HCT116 (cell line): ENCODE measurements around the gene TBC1D16. TPM values are rescaled to one million over a fixed set of nuclear protein-coding genes. Genes with fewer than 3 reads are reported as not detected.

Experiments used
- ATAC-seq: fragments of 200-7000 bp; cut with Tn5 transposase; 2 replicates; pipeline ENCODE4 v1.9.1; 2020; ENCODE audit warnings: mild to moderate bottlenecking, moderate library complexity
- BruUV-seq: library from RNA; stranded (reverse); fragments of 400-500 nt; replicated peaks from 2 replicates; lab custom pipeline; 2021; lab: Mats Ljungman, UMichigan
- CTCF ChIA-PET: fragments of 300-600 bp; sonication (Branson Sonifier 250); formaldehyde crosslinking; loops from one replicate; lab custom pipeline; 2021; ENCODE audit warnings: antibody characterized with exemption; lab: Charles Lee
- POLR2A ChIA-PET: fragments of 300-600, 350-600 bp; sonication (Branson Sonifier 250); formaldehyde crosslinking; loops from one replicate; lab custom pipeline; 2021; ENCODE audit warnings: antibody characterized with exemption; lab: Charles Lee
- RAD21 ChIA-PET, 2 experiments: fragments of 300-600 bp; sonication (Branson Sonifier 250); formaldehyde crosslinking; loops; one replicate each; lab custom pipeline; 2023; ENCODE audit warnings: low total read pairs in 2 of 2; ENCODE audit not compliant: uncharacterized antibody in 2 of 2, unreplicated experiment in 2 of 2, low non-redundant PET in 1 of 2; lab: Charles Lee
- DNase-seq: peaks from one replicate; pipeline ENCODE4 v3.0.0-alpha.2; 2010; ENCODE audit warnings: low read depth, low spot score
- H2AFZ ChIP-seq: fragments of 200-600 bp; shearing (Covaris generic), sonication (generic); 2 replicates; pipeline ENCODE4 v1.6.1; 2017; ENCODE audit warnings: low read depth, mixed run types, mixed read lengths, antibody characterized with exemption, low read length; ENCODE audit not compliant: poor library complexity, severe bottlenecking
- H3K27ac ChIP-seq: 2 replicates; pipeline ENCODE4 v1.5.1; 2012; ENCODE audit warnings: low read depth, low read length
- H3K27me3 ChIP-seq: fragments of 200-600 bp; sonication (generic); 2 replicates; pipeline ENCODE4 v1.6.1; 2016; ENCODE audit warnings: mixed run types, low read length, mixed read lengths; ENCODE audit not compliant: insufficient read depth
- H3K36me3 ChIP-seq, 2 experiments: fragments of 200-500 bp in 1 of 2; fragments of 200-600 bp in 1 of 2; sonication (Bioruptor generic) in 1 of 2; sonication (generic) in 1 of 2; 2 replicates each; pipeline versions ENCODE4 v1.5.1 to v1.6.1; 2014 to 2016; ENCODE audit warnings: low read length in 2 of 2, inconsistent platforms in 1 of 2, mixed read lengths in 1 of 2, mixed run types in 1 of 2; ENCODE audit not compliant: insufficient read depth in 2 of 2, control insufficient read depth in 1 of 2
- H3K4me1 ChIP-seq, 2 experiments: fragments of 200-600 bp in 1 of 2; sonication (generic) in 1 of 2; 2 replicates each; pipeline versions ENCODE4 v1.5.1 to v1.6.1; 2012 to 2017; ENCODE audit warnings: low read length in 2 of 2, inconsistent platforms in 1 of 2, mild to moderate bottlenecking in 1 of 2, mixed read lengths in 1 of 2, mixed run types in 1 of 2, moderate library complexity in 1 of 2; ENCODE audit not compliant: insufficient read depth in 2 of 2, control insufficient read depth in 1 of 2
- H3K4me2 ChIP-seq: fragments of 200-600 bp; sonication (generic); 2 replicates; pipeline ENCODE4 v1.6.1; 2017; ENCODE audit warnings: mixed run types, low read length, mixed read lengths
- H3K4me3 ChIP-seq, 2 experiments: fragments of 200-600 bp in 1 of 2; sonication (generic) in 1 of 2; replicated peaks in 1 of 2; 2 replicates each; pipeline ENCODE4 v1.5.1; 2011 to 2016; ENCODE audit warnings: low read length in 2 of 2, control low read depth in 1 of 2, low read depth in 1 of 2, mild to moderate bottlenecking in 1 of 2, mixed read lengths in 1 of 2, mixed run types in 1 of 2
- H3K79me2 ChIP-seq: fragments of 200-600 bp; sonication (generic); 2 replicates; pipeline ENCODE4 v1.6.1; 2017; ENCODE audit warnings: mild to moderate bottlenecking, mixed run types, low read length, moderate library complexity, mixed read lengths; ENCODE audit not compliant: insufficient read depth
- H3K9ac ChIP-seq: fragments of 200-600 bp; sonication (generic); 2 replicates; pipeline ENCODE4 v1.6.1; 2016; ENCODE audit warnings: low read length, mixed read lengths
- H3K9me2 ChIP-seq: fragments of 200-600 bp; sonication (generic), shearing (Covaris generic); 2 replicates; pipeline ENCODE4 v1.6.1; 2017; ENCODE audit warnings: mixed run types, mild to moderate bottlenecking, moderate library complexity; ENCODE audit not compliant: insufficient read depth
- H3K9me3 ChIP-seq, 2 experiments: fragments of 200-500 bp in 1 of 2; fragments of 200-600 bp in 1 of 2; sonication (Bioruptor generic) in 1 of 2; sonication (generic) in 1 of 2; 2 replicates each; pipeline ENCODE4 v1.6.1; 2014 to 2017; ENCODE audit warnings: low read length in 2 of 2, mixed read lengths in 2 of 2, inconsistent platforms in 1 of 2, low read depth in 1 of 2, mild to moderate bottlenecking in 1 of 2, mixed run types in 1 of 2, moderate library complexity in 1 of 2; ENCODE audit not compliant: control insufficient read depth in 1 of 2, insufficient read depth in 1 of 2
- H4K20me1 ChIP-seq: fragments of 200-600 bp; sonication (generic), shearing (Covaris generic); 2 replicates; pipeline ENCODE4 v1.6.1; 2017; ENCODE audit warnings: mixed run types, mild to moderate bottlenecking, moderate library complexity; ENCODE audit not compliant: insufficient read depth
- CBX3 ChIP-seq: IDR thresholded peaks from 2 replicates; pipeline ENCODE4 v1.6.1; 2012; ENCODE audit warnings: low read depth
- CEBPB ChIP-seq: IDR thresholded peaks from 2 replicates; pipeline ENCODE4 v1.6.1; 2012; ENCODE audit warnings: low read depth
- JUND ChIP-seq: IDR thresholded peaks from 2 replicates; pipeline ENCODE4 v1.6.1; 2012
- POLR2A ChIP-seq: IDR thresholded peaks from 2 replicates; pipeline ENCODE4 v1.7.0; 2011; ENCODE audit warnings: borderline replicate concordance; ENCODE audit not compliant: insufficient read depth, insufficient read length; ENCODE audit errors: extremely low read depth
- SRF ChIP-seq: IDR thresholded peaks from 2 replicates; pipeline ENCODE4 v1.6.1; 2012; ENCODE audit warnings: low read depth
- YY1 ChIP-seq: IDR thresholded peaks from 2 replicates; pipeline ENCODE4 v1.6.1; 2011; ENCODE audit warnings: low read length, low read depth, moderate library complexity, mild to moderate bottlenecking; ENCODE audit not compliant: insufficient replicate concordance; ENCODE audit errors: extremely low read depth
- intact Hi-C: fragments of 100-400 bp; cut with micrococcal nuclease; formaldehyde crosslinking; loops from 2 replicates; pipeline ENCODE4 v1.10.0; 2022
- total RNA-seq: library from RNA; stranded (reverse); gene quantifications from one replicate; pipeline ENCODE4 v1.2.1, GENCODE V29; 2021; ENCODE audit not compliant: unreplicated experiment
- TF ChIP-seq, protein P1 (sequence below), 3 experiments: fragments of 200-600 bp in 1 of 3; sonication (generic) in 1 of 3; IDR thresholded peaks in 2 of 3; conservative IDR thresholded peaks in 1 of 3; 2 replicates each; pipeline ENCODE4 v1.5.1; 2012 to 2017; ENCODE audit warnings: low read depth in 2 of 3, low read length in 2 of 3, antibody characterized with exemption in 1 of 3, borderline replicate concordance in 1 of 3, control low read depth in 1 of 3, mild to moderate bottlenecking in 1 of 3, mixed read lengths in 1 of 3, mixed run types in 1 of 3, moderate library complexity in 1 of 3; ENCODE audit not compliant: insufficient read depth in 1 of 3
- TF ChIP-seq, protein P2 (sequence below): IDR thresholded peaks from 2 replicates; pipeline ENCODE4 v1.6.1; 2012; ENCODE audit warnings: low read depth

The TBC1D16 gene
- total RNA-seq, 1 experiment from 2014 or later, result 31.1 TPM

DNA sequence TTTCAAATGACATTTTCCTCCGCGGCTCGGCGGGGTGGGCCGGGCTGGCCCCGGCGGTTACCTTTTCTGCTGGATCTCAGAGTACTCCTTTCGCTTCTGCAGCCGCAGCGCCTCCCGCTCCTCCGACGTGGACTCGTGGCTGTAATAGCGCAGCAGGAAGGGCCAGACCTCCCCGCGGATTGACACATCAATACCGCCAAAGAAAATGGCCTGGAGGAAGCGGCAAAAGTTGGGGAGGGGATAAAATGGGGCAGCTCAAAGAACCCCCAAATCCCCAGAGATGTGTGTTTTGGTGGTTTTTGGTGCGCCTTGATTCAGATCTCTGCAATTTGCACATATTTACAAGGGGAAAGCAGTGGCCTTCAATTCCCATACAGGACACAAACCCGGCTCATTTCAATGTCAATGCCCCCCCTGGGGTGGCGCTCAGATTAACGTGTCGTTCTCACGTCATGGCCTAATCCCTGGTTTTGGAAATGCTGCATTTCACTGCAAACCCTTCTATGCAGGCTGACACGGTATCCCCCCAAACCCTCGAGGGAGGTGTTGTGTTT, 85.9 kb downstream of the TBC1D16 start:
- H3K4me1 ChIP-seq, result no peaks in the 10 kb centered on the region
- no peak overlapping the region for H3K4me2 ChIP-seq
- no peak overlapping the region for H3K4me3 ChIP-seq
- H3K36me3 ChIP-seq, result peaks cover 0 to 3% of the 10 kb centered on the region in 2 experiments; a peak in 1 of 4 replicates
- H3K79me2 ChIP-seq, result no peaks in the 10 kb centered on the region
- no peaks in the 10 kb centered on the region for H3K9me3 ChIP-seq
- ATAC-seq, result no peak
- DNase-seq, result no peak
- intact Hi-C loops, result no loop called here
- H3K27me3 ChIP-seq, result no peaks in the 10 kb centered on the region
- H4K20me1 ChIP-seq, result no peaks in the 10 kb centered on the region
- ChIA-PET RAD21 (no interaction called here), CTCF (no interaction called here), POLR2A (no interaction called here)
- BruUV-seq, result TSS peak; percentile 25
- H3K9me2 ChIP-seq, result no peaks in the 10 kb centered on the region
- no peak overlapping the region for H2AFZ ChIP-seq
- H3K27ac ChIP-seq, result no peak overlapping the region
- no peak overlapping the region for H3K9ac ChIP-seq
- TF ChIP-seq CEBPB (no peak), POLR2A (no peak), JUND (no peak), YY1 (no peak), SRF (no peak), CBX3 (no peak)
- TF ChIP-seq, protein P1, sequence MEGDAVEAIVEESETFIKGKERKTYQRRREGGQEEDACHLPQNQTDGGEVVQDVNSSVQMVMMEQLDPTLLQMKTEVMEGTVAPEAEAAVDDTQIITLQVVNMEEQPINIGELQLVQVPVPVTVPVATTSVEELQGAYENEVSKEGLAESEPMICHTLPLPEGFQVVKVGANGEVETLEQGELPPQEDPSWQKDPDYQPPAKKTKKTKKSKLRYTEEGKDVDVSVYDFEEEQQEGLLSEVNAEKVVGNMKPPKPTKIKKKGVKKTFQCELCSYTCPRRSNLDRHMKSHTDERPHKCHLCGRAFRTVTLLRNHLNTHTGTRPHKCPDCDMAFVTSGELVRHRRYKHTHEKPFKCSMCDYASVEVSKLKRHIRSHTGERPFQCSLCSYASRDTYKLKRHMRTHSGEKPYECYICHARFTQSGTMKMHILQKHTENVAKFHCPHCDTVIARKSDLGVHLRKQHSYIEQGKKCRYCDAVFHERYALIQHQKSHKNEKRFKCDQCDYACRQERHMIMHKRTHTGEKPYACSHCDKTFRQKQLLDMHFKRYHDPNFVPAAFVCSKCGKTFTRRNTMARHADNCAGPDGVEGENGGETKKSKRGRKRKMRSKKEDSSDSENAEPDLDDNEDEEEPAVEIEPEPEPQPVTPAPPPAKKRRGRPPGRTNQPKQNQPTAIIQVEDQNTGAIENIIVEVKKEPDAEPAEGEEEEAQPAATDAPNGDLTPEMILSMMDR (IDR thresholded peaks at IDR 0.05 in 2 of 3, conservative IDR thresholded peaks at IDR 0.05 in 1 of 3; ENCODE audit: borderline replicate concordance in 1 of 3, insufficient read depth in 1 of 3, low read depth in 2 of 3, low read length in 2 of 3), result no peak
- TF ChIP-seq, protein P2, sequence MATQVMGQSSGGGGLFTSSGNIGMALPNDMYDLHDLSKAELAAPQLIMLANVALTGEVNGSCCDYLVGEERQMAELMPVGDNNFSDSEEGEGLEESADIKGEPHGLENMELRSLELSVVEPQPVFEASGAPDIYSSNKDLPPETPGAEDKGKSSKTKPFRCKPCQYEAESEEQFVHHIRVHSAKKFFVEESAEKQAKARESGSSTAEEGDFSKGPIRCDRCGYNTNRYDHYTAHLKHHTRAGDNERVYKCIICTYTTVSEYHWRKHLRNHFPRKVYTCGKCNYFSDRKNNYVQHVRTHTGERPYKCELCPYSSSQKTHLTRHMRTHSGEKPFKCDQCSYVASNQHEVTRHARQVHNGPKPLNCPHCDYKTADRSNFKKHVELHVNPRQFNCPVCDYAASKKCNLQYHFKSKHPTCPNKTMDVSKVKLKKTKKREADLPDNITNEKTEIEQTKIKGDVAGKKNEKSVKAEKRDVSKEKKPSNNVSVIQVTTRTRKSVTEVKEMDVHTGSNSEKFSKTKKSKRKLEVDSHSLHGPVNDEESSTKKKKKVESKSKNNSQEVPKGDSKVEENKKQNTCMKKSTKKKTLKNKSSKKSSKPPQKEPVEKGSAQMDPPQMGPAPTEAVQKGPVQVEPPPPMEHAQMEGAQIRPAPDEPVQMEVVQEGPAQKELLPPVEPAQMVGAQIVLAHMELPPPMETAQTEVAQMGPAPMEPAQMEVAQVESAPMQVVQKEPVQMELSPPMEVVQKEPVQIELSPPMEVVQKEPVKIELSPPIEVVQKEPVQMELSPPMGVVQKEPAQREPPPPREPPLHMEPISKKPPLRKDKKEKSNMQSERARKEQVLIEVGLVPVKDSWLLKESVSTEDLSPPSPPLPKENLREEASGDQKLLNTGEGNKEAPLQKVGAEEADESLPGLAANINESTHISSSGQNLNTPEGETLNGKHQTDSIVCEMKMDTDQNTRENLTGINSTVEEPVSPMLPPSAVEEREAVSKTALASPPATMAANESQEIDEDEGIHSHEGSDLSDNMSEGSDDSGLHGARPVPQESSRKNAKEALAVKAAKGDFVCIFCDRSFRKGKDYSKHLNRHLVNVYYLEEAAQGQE, result no peak
- TF ChIP-seq, all 23 proteins: peak for 0
